Tibial artery (tissue), 4 donors: Measurements from ENCODE around the gene TRUB1.
A peak's percentile ranks its signal among the peaks of the same experiment; 100 is the strongest.

Source experiments
- DNase-seq, 2 donors: peaks; one replicate each; pipeline ENCODE4 v3.0.0-alpha.2; 2019
- H3K27ac ChIP-seq, 2 donors: fragments of 200-600 bp; sonication (generic) in 1 of 2; 1 replicate in 1 of 2; 2 replicates in 1 of 2; pipeline ENCODE4 v1.5.1; 2018 to 2019; ENCODE audit warnings: mild to moderate bottlenecking in 1 of 2
- H3K27me3 ChIP-seq, 2 donors: fragments of 200-600 bp; sonication (generic) in 1 of 2; one replicate each; pipeline versions ENCODE4 v1.5.1 to v1.6.0; 2016 to 2019
- H3K36me3 ChIP-seq, 3 donors: fragments of 200-600 bp; sonication (generic) in 2 of 3; one replicate each; pipeline ENCODE4 v1.5.1; 2016 to 2019; ENCODE audit warnings: mild to moderate bottlenecking in 2 of 3
- H3K4me1 ChIP-seq, 4 donors: fragments of 200-600 bp; sonication (generic) in 2 of 4; 1 replicate in 3 of 4; 2 replicates in 1 of 4; pipeline ENCODE4 v1.5.1; 2016 to 2019
- H3K4me3 ChIP-seq, 2 donors: fragments of 200-600 bp; sonication (generic) in 1 of 2; 1 replicate in 1 of 2; 2 replicates in 1 of 2; pipeline ENCODE4 v1.5.1; 2018 to 2019; ENCODE audit warnings: mild to moderate bottlenecking in 2 of 2
- H3K9me3 ChIP-seq, 3 donors: fragments of 200-600 bp; sonication (generic) in 1 of 3; one replicate each; pipeline ENCODE4 v1.5.1; 2016 to 2019
- CTCF ChIP-seq, 2 experiments: fragments of 200-600 bp in 1 of 2; fragments of 450-650 bp in 1 of 2; IDR thresholded peaks; one replicate each; pipeline ENCODE4 v1.5.1; 2017 to 2019; ENCODE audit warnings: antibody characterized with exemption in 2 of 2, mild to moderate bottlenecking in 1 of 2, moderate library complexity in 1 of 2
- intact Hi-C: fragments of 100-400 bp; cut with DNase I; formaldehyde crosslinking; loops from one replicate; pipeline ENCODE4 v1.15.0; 2023; ENCODE audit warnings: low total_unique reads

TRUB1 gene

GRCh38 chr10:114992189-114992775, 54.3 kb downstream of the TRUB1 start:
- H3K27me3 ChIP-seq = no peaks in the 10 kb centered on the region
- H3K4me3 ChIP-seq = no peak overlapping the region
- no peak for DNase-seq
- intact Hi-C loops = no loop called here
- peaks cover 0 to 7% (median 0%) of the 10 kb centered on the region in 4 donors for H3K4me1 ChIP-seq
- H3K27ac ChIP-seq = no peak overlapping the region
- TF ChIP-seq CTCF (IDR thresholded peaks at IDR 0.05) = no peak
- H3K36me3 ChIP-seq = no peaks in the 10 kb centered on the region
- no peaks in the 10 kb centered on the region for H3K9me3 ChIP-seq

GRCh38 chr10:114995468-114996247, 57.7 kb downstream of the TRUB1 start:
- Histone ChIP-seq H3K27ac (no peak overlapping the region), H3K4me1 (no peaks in the 10 kb centered on the region), H3K36me3 (no peaks in the 10 kb centered on the region), H3K4me3 (no peak overlapping the region), H3K27me3 (no peaks in the 10 kb centered on the region), H3K9me3 (no peaks in the 10 kb centered on the region)
- intact Hi-C loops = no loop called here
- DNase-seq = no peak
- TF ChIP-seq CTCF (IDR thresholded peaks at IDR 0.05) = no peak

GRCh38 chr10:114996542-114996941, 58.5 kb downstream of the TRUB1 start:
- Histone ChIP-seq H3K27ac (no peak overlapping the region), H3K36me3 (no peaks in the 10 kb centered on the region), H3K4me3 (no peak overlapping the region), H3K9me3 (no peaks in the 10 kb centered on the region), H3K4me1 (no peaks in the 10 kb centered on the region), H3K27me3 (no peaks in the 10 kb centered on the region)
- intact Hi-C loops = no loop called here
- no peak for DNase-seq
- no peak for TF ChIP-seq CTCF (IDR thresholded peaks at IDR 0.05)

GRCh38 chr10:114998993-114999392, 61.0 kb downstream of the TRUB1 start:
- H3K9me3 ChIP-seq = no peaks in the 10 kb centered on the region
- H3K36me3 ChIP-seq = no peaks in the 10 kb centered on the region
- DNase-seq = no peak
- H3K4me1 ChIP-seq = no peaks in the 10 kb centered on the region
- H3K4me3 ChIP-seq = no peak overlapping the region
- intact Hi-C loops = no loop called here
- H3K27ac ChIP-seq = no peak overlapping the region
- no peak for TF ChIP-seq CTCF (IDR thresholded peaks at IDR 0.05)
- H3K27me3 ChIP-seq = no peaks in the 10 kb centered on the region

- no peaks in the 10 kb centered on the region for H3K4me1 ChIP-seq
- intact Hi-C loops = no loop called here
- H3K27me3 ChIP-seq = no peaks in the 10 kb centered on the region
- no peaks in the 10 kb centered on the region for H3K36me3 ChIP-seq
- no peak for DNase-seq
- no peak for TF ChIP-seq CTCF (IDR thresholded peaks at IDR 0.05)
- H3K27ac ChIP-seq = no peak overlapping the region
- H3K9me3 ChIP-seq = no peaks in the 10 kb centered on the region
- H3K4me3 ChIP-seq = peak overlapping the region; percentile 27 to 31
These were observed 63.7 kb downstream of the TRUB1 start for GRCh38 chr10:115001506-115002381.
